ENCODE results near the gene TMEM131. TPM values are rescaled to one million over a fixed set of nuclear protein-coding genes. Genes with fewer than 3 reads are reported as not detected.
"Not testable (repeated sequence)": the region's sequence is repeated elsewhere in the genome, so short reads cannot be mapped to it uniquely, and the experiment has no call there.

TMEM131 gene
- total RNA-seq, 1 donor from 2014 or later: 28.9 TPM

DNA sequence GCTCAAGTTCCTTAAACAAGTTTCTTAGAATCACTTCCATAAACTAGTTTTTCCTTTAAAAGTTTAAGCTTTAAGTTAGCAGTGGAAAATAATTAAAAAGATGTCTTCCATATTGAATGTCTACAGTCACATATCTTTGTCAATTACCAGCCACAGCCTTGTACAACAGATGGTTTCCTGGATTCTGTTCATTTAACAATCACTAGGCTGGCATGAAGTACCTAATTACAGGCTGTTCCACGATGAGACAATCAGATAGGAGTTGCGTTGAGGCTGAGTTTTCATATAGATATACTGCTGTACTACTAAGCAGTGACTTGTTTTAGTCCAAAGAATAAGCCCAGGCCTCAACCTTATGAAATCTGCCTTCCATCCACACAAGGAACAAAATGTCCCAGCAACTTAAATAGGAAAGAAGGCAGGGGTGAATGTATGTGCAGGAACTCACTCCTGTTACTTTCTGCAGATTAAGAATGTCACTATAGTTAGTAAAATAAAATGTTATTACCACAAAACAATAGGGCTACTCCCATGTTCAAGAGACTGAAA lies 151.4 kb downstream of the TMEM131 start:
- DNase-seq: no peak
- intact Hi-C loops (cut with micrococcal nuclease): no loop called here
- H3K27ac ChIP-seq (replicated peaks): no peak overlapping the region
- no peak overlapping the region for H3K4me3 ChIP-seq
- peaks cover 20% of the 10 kb centered on the region for H3K36me3 ChIP-seq
- H3K4me1 ChIP-seq: peaks cover 35% of the 10 kb centered on the region
- H3K27me3 ChIP-seq (ENCODE audit: low read depth): no peaks in the 10 kb centered on the region
- no peaks in the 10 kb centered on the region for H3K9me3 ChIP-seq (replicated peaks)
- TF ChIP-seq, protein P1, sequence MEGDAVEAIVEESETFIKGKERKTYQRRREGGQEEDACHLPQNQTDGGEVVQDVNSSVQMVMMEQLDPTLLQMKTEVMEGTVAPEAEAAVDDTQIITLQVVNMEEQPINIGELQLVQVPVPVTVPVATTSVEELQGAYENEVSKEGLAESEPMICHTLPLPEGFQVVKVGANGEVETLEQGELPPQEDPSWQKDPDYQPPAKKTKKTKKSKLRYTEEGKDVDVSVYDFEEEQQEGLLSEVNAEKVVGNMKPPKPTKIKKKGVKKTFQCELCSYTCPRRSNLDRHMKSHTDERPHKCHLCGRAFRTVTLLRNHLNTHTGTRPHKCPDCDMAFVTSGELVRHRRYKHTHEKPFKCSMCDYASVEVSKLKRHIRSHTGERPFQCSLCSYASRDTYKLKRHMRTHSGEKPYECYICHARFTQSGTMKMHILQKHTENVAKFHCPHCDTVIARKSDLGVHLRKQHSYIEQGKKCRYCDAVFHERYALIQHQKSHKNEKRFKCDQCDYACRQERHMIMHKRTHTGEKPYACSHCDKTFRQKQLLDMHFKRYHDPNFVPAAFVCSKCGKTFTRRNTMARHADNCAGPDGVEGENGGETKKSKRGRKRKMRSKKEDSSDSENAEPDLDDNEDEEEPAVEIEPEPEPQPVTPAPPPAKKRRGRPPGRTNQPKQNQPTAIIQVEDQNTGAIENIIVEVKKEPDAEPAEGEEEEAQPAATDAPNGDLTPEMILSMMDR (IDR thresholded peaks at IDR 0.05; ENCODE audit: borderline replicate concordance): no peak

GRCh38 chr2:97840198-97840597 lies 155.6 kb downstream of the TMEM131 start:
- TF ChIP-seq, protein P1 (IDR thresholded peaks at IDR 0.05; ENCODE audit: borderline replicate concordance): no peak
- intact Hi-C loops (cut with micrococcal nuclease): no loop called here

GRCh38 chr2:97834610-97835009 lies 161.1 kb downstream of the TMEM131 start:
- TF ChIP-seq, protein P1 (IDR thresholded peaks at IDR 0.05; ENCODE audit: borderline replicate concordance): no peak
- H3K36me3 ChIP-seq: peaks cover 23% of the 10 kb centered on the region
- H3K4me3 ChIP-seq: no peak overlapping the region
- H3K9me3 ChIP-seq (replicated peaks): no peaks in the 10 kb centered on the region
- H3K27me3 ChIP-seq (ENCODE audit: low read depth): no peaks in the 10 kb centered on the region
- no peak overlapping the region for H3K27ac ChIP-seq (replicated peaks)
- H3K4me1 ChIP-seq: peaks cover 15% of the 10 kb centered on the region
- intact Hi-C loops (cut with micrococcal nuclease): no loop called here
- no peak for DNase-seq

More at GRCh38 chr2:97840198-97840597, 155.6 kb downstream of the TMEM131 start:
- Histone ChIP-seq H3K27ac (replicated peaks) (no peak overlapping the region), H3K4me1 (peaks cover 14% of the 10 kb centered on the region), H3K36me3 (peaks cover 25% of the 10 kb centered on the region), H3K27me3 (ENCODE audit: low read depth) (no peaks in the 10 kb centered on the region), H3K9me3 (replicated peaks) (no peaks in the 10 kb centered on the region), H3K4me3 (no peak overlapping the region)
- no peak for DNase-seq

GRCh38 chr2:97831121-97831520 lies 164.6 kb downstream of the TMEM131 start:
- Histone ChIP-seq H3K27ac (replicated peaks) (peak overlapping the region; percentile 31), H3K27me3 (ENCODE audit: low read depth) (no peaks in the 10 kb centered on the region), H3K4me1 (peaks cover 15% of the 10 kb centered on the region), H3K36me3 (peaks cover 19% of the 10 kb centered on the region), H3K4me3 (no peak overlapping the region), H3K9me3 (replicated peaks) (no peaks in the 10 kb centered on the region)
- TF ChIP-seq, protein P1 (IDR thresholded peaks at IDR 0.05; ENCODE audit: borderline replicate concordance): no peak
- DNase-seq: no peak
- intact Hi-C loops (cut with micrococcal nuclease): no loop called here

DNA sequence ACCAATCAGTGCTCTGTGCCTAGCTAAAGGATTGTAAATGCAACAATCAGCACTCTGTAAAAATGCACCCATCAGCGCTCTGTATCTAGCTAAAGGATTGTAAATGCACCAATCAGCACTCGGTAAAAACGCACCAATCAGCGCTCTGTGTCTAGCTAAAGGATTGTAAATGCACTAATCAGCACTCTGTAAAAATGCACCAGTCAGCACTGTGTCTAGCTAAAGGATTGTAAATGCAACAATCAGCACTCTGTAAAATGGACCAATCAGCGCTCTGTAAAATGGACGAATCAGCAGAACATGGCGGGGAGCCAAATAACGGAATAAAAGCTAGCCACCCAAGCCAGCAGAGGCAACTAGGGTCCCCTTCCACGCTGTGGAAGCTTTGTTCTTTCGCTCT lies 166.5 kb downstream of the TMEM131 start:
- H3K27ac ChIP-seq (replicated peaks); H3K4me3 ChIP-seq; H3K9me3 ChIP-seq (replicated peaks); H3K27me3 ChIP-seq (ENCODE audit: low read depth); DNase-seq; intact Hi-C loops (cut with micrococcal nuclease): not testable (repeated sequence)
- peaks cover 14% of the 10 kb centered on the region for H3K36me3 ChIP-seq
- peaks cover 15% of the 10 kb centered on the region for H3K4me1 ChIP-seq

- H3K4me3 ChIP-seq; DNase-seq; intact Hi-C loops (cut with micrococcal nuclease); H3K27ac ChIP-seq (replicated peaks); H3K9me3 ChIP-seq (replicated peaks); H3K27me3 ChIP-seq (ENCODE audit: low read depth): not testable (repeated sequence)
- Histone ChIP-seq H3K36me3 (peaks cover 10% of the 10 kb centered on the region), H3K4me1 (peaks cover 15% of the 10 kb centered on the region)
These were observed 168.7 kb downstream of the TMEM131 start for GRCh38 chr2:97827013-97827412.

- H3K36me3 ChIP-seq: peaks cover 12% of the 10 kb centered on the region
- H3K4me1 ChIP-seq: peaks cover 15% of the 10 kb centered on the region
- DNase-seq; intact Hi-C loops (cut with micrococcal nuclease); H3K27ac ChIP-seq (replicated peaks); H3K27me3 ChIP-seq (ENCODE audit: low read depth); H3K9me3 ChIP-seq (replicated peaks); H3K4me3 ChIP-seq: not testable (repeated sequence)
These were observed 169.4 kb downstream of the TMEM131 start for GRCh38 chr2:97826266-97826847.

- intact Hi-C loops (cut with micrococcal nuclease); H3K4me1 ChIP-seq; H3K27ac ChIP-seq (replicated peaks); H3K9me3 ChIP-seq (replicated peaks); H3K4me3 ChIP-seq; H3K27me3 ChIP-seq (ENCODE audit: low read depth); DNase-seq: not testable (repeated sequence)
- peaks cover 27% of the 10 kb centered on the region for H3K36me3 ChIP-seq
These were observed 171.7 kb downstream of the TMEM131 start for GRCh38 chr2:97824011-97824410.

DNA sequence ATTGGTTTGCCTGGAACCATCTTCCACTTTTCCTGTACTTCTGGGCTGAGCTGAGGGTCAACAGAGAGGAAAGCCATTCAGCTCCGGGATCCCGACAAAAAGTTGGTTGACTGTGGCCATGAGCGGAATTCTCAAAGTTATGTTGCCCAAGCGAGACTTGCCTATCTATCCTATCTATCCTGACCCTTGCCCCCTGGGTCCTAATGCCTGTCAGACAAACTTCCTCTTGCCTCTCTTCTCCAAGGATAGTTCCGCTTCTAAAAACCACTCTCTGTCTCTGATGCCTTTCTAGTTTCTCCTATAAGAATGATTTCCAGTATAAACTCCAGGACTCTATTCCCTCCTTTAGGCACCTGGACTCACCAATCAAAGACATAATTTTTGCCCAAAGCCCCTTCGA lies 173.9 kb downstream of the TMEM131 start:
- intact Hi-C loops (cut with micrococcal nuclease); H3K27ac ChIP-seq (replicated peaks); H3K4me1 ChIP-seq; H3K9me3 ChIP-seq (replicated peaks); H3K27me3 ChIP-seq (ENCODE audit: low read depth); DNase-seq; H3K4me3 ChIP-seq: not testable (repeated sequence)
- peaks cover 40% of the 10 kb centered on the region for H3K36me3 ChIP-seq

All from left ventricle myocardium inferior (tissue), 1 donor.